HEK293T (cell line): ENCODE measurements around the gene CYTL1.

Source experiments
- BHLHE40 ChIP-seq: fragments of 450-650 bp; IDR thresholded peaks from 2 replicates; pipeline ENCODE4 v1.6.1; 2016; ENCODE audit warnings: mild to moderate bottlenecking, moderate library complexity, borderline replicate concordance
- ELF4 ChIP-seq: fragments of 450-650 bp; IDR thresholded peaks from 2 replicates; pipeline ENCODE4 v1.6.1; 2017; ENCODE audit warnings: antibody characterized with exemption

DNA sequence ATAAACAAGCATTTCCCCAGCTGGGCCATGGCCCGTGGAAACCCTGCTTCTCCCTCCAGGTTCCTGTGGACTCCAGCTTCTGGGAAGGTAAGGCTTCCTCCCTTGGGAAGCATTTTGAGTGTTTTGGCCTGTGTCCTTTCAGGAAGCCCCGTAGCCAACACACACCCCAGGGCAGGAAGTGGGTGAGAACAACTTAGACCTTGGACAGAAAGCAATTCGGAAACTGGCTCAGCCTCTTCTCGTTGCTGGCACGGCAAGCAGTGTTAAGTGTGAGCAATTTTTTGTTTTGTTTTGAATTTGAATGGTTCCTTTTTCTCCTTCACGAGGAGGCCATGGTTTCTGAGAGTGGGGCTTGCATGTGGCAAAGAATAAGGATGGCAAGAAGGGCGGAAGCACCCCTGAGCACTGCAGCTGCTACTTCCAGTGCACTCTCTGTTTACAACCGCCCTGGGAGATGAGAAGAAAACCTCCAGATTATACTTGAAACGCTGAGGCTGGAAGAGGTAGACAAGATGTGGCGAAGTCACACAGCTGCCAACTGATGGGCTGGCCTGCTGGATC is 14.1 kb upstream of the CYTL1 start:
- no peak for TF ChIP-seq BHLHE40
- TF ChIP-seq ELF4, result no peak
